NB4 (cell line): ENCODE data around the gene MEIS1.

ENCODE experiments used
- DNase-seq: peaks from one replicate; pipeline ENCODE4 v3.0.0; 2010; ENCODE audit warnings: low read depth
- H3K4me3 ChIP-seq: one replicate; pipeline ENCODE4 v1.5.1; 2011; ENCODE audit warnings: mild to moderate bottlenecking, low read depth, low read length, moderate library complexity
- CTCF ChIP-seq: IDR thresholded peaks from one replicate; pipeline ENCODE4 v1.5.1; 2012; ENCODE audit warnings: low read depth, low read length
- MYC ChIP-seq: IDR thresholded peaks from 2 replicates; pipeline ENCODE4 v1.6.1; 2011; ENCODE audit warnings: low read depth, low read length
- POLR2A ChIP-seq: IDR thresholded peaks from 2 replicates; pipeline ENCODE4 v1.6.1; 2011; ENCODE audit warnings: mild to moderate bottlenecking; ENCODE audit not compliant: insufficient read length; ENCODE audit errors: extremely low read depth
- TF ChIP-seq, protein P1 (sequence below): IDR thresholded peaks from 2 replicates; pipeline ENCODE4 v1.6.1; 2011; ENCODE audit warnings: low read depth, low read length

MEIS1 gene

GRCh38 chr2:66519264-66519843, 84.4 kb downstream of the MEIS1 start:
- H3K4me3 ChIP-seq = no peak overlapping the region
- DNase-seq = no peak
- TF ChIP-seq POLR2A = no peak
- TF ChIP-seq CTCF = no peak
- no peak for TF ChIP-seq MYC
- TF ChIP-seq, protein P1, sequence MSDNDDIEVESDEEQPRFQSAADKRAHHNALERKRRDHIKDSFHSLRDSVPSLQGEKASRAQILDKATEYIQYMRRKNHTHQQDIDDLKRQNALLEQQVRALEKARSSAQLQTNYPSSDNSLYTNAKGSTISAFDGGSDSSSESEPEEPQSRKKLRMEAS = no peak

GRCh38 chr2:66521291-66521922, 86.5 kb downstream of the MEIS1 start:
- TF ChIP-seq POLR2A (no peak), MYC (no peak), CTCF (no peak)
- TF ChIP-seq, protein P1 = no peak
- no peak overlapping the region for H3K4me3 ChIP-seq
- no peak for DNase-seq

DNA sequence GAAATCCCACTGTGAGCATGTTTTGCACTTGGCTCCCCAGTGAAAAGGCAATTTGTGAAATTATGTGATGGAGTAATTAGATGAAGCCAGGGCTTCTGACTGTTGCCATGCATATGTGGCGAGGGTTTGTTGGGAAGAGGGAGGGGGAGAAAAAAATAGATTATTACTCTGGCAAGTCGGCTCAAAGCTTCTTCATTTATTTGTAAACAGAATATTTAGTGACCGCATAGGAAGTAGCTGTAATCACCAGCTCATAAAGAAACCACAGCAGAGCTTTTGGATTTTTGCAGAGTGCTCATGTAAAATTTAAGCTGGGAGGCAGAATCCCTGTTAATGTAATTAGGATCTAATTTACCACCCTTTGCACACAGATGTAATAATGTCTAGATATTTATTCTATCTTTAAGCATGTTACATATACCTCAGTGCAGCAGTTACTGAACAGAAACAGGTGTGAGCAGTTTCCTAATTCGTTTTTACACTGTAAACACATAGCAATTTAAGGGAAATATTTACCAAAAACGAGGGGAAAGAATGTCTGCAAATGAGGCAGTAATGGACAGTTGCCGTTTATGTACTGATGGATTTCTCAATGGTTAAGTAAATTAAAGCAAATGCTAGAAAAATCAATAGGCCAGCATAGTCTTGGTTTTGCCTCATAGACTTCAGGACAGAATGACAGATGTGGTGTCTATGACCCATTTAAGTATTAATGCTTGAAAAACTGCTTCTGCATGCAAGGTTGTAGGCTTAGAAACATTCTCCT, 87.9 kb downstream of the MEIS1 start:
- no peak overlapping the region for H3K4me3 ChIP-seq
- no peak for TF ChIP-seq MYC
- TF ChIP-seq POLR2A = no peak
- TF ChIP-seq, protein P1 = no peak
- no peak for TF ChIP-seq CTCF
- no peak for DNase-seq

- DNase-seq = no peak
- no peak overlapping the region for H3K4me3 ChIP-seq
- TF ChIP-seq, protein P1 = no peak
- TF ChIP-seq CTCF (no peak), POLR2A (no peak), MYC (no peak)
Observed at GRCh38 chr2:66523377-66523969, 88.5 kb downstream of the MEIS1 start.

DNA sequence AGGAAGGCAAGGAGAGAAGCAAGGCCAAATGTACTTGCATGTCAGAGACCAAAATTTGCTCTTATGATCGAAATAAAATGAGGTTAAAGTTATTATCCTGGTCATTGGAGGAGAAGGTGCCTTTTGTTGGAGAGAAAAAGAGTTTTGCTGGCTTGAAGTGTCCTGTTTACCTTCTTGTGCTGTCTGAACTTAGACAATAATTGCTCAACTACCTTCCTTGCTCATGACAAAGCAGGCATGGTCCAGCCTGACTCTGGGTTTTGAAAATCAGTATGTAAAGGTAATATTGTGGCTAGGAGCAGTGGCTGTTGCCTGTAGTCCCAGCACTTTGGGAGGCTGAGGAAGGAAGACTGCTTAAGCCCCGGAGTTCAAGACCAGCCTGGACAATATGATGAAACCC, 89.1 kb downstream of the MEIS1 start:
- no peak for DNase-seq
- TF ChIP-seq CTCF = no peak
- TF ChIP-seq, protein P1 = no peak
- no peak for TF ChIP-seq MYC
- no peak for TF ChIP-seq POLR2A
- no peak overlapping the region for H3K4me3 ChIP-seq
